CD4-positive, alpha-beta T cell (primary cell): ENCODE results near the gene IRX4. TPM values are rescaled to one million over a fixed set of nuclear protein-coding genes. Genes with fewer than 3 reads are reported as not detected.
"Not testable (repeated sequence)": the region's sequence is repeated elsewhere in the genome, so short reads cannot be mapped to it uniquely, and the experiment has no call there.

Experiments
- ATAC-seq: fragments of 200-7000 bp; cut with Tn5 transposase; one replicate; pipeline ENCODE4 v1.10.0; 2022; ENCODE audit warnings: mild to moderate bottlenecking; ENCODE audit not compliant: poor library complexity
- CTCF ChIA-PET: fragments of 350-600 bp; sonication (Branson Sonifier 250); formaldehyde crosslinking; loops from one replicate; lab custom pipeline; 2021; ENCODE audit warnings: antibody characterized with exemption, inconsistent platforms; lab: Charles Lee
- POLR2A ChIA-PET: fragments of 350-600 bp; sonication (Branson Sonifier 250); formaldehyde crosslinking; loops from one replicate; lab custom pipeline; 2021; ENCODE audit warnings: antibody characterized with exemption, inconsistent platforms; lab: Charles Lee
- DNase-seq, 14 experiments: peaks; one replicate each; pipeline ENCODE4 v3.0.0-alpha.2; 2013 to 2020; ENCODE audit warnings: mixed read lengths in 2 of 14
- H3K27ac ChIP-seq, 2 donors: one replicate each; pipeline versions ENCODE4 v1.5.1 to v1.7.0; 2013; ENCODE audit warnings: low read length in 2 of 2, low read depth in 1 of 2, mild to moderate bottlenecking in 1 of 2
- H3K27me3 ChIP-seq, 2 experiments: 1 replicate in 1 of 2; 2 replicates in 1 of 2; pipeline versions ENCODE4 v1.6.1 to v1.7.0; 2013; ENCODE audit warnings: low read length in 2 of 2, control low read depth in 1 of 2, mild to moderate bottlenecking in 1 of 2, moderate library complexity in 1 of 2; ENCODE audit not compliant: insufficient read depth in 2 of 2, control insufficient read depth in 1 of 2
- H3K36me3 ChIP-seq: one replicate; pipeline ENCODE4 v1.6.1; 2013; ENCODE audit warnings: low read length, control low read depth; ENCODE audit not compliant: insufficient read depth
- H3K4me1 ChIP-seq: one replicate; pipeline ENCODE4 v1.6.1; 2013; ENCODE audit warnings: low read length, control low read depth; ENCODE audit not compliant: insufficient read depth
- H3K4me3 ChIP-seq: one replicate; pipeline ENCODE4 v1.5.1; 2013; ENCODE audit warnings: mild to moderate bottlenecking, low read length, moderate library complexity
- H3K9me3 ChIP-seq, 2 experiments: 1 replicate in 1 of 2; 2 replicates in 1 of 2; pipeline versions ENCODE4 v1.6.1 to v1.7.0; 2013; ENCODE audit warnings: low read length in 2 of 2, mild to moderate bottlenecking in 2 of 2, control low read depth in 1 of 2, moderate library complexity in 1 of 2; ENCODE audit not compliant: control insufficient read depth in 1 of 2, insufficient read depth in 1 of 2
- H3K27ac Mint-ChIP-seq: one replicate; pipeline ENCODE4 v1.8.0; 2020; ENCODE audit warnings: mixed read lengths
- H3K27me3 Mint-ChIP-seq: one replicate; pipeline ENCODE4 v1.8.0; 2021; ENCODE audit warnings: mixed read lengths
- H3K36me3 Mint-ChIP-seq: one replicate; pipeline ENCODE4 v1.8.0; 2021; ENCODE audit warnings: low read depth, mixed read lengths
- H3K4me1 Mint-ChIP-seq: one replicate; pipeline ENCODE4 v1.8.0; 2021; ENCODE audit warnings: low read depth, mixed read lengths
- H3K4me3 Mint-ChIP-seq: one replicate; pipeline ENCODE4 v1.8.0; 2020; ENCODE audit warnings: mild to moderate bottlenecking, mixed read lengths
- H3K9me3 Mint-ChIP-seq: one replicate; pipeline ENCODE4 v1.8.0; 2020; ENCODE audit warnings: mixed read lengths
- CTCF ChIP-seq: fragments of 200-600 bp; IDR thresholded peaks from one replicate; pipeline ENCODE4 v1.8.0; 2022; ENCODE audit warnings: antibody characterized with exemption, mild to moderate bottlenecking
- intact Hi-C, 2 experiments: fragments of 100-400 bp; cut with DNase I in 1 of 2; cut with micrococcal nuclease in 1 of 2; formaldehyde crosslinking; loops; one replicate each; pipeline versions ENCODE4 v1.15.1 to v1.9.0; 2023 to 2025; cut with DNase I, micrococcal nuclease
- total RNA-seq, 174 experiments: library from RNA in 2 of 174; stranded (reverse) in 2 of 174; gene quantifications; one replicate each; pipeline ENCODE4 v1.2.3 and lab custom pipeline; 2021 to 2026

Gene IRX4
- total RNA-seq, 2 experiments from 2014 or later: not detected

GRCh38 chr5:1845696-1846095 is 37.0 kb downstream of the IRX4 start:
- Histone ChIP-seq H3K27ac (no peak overlapping the region), H3K4me1 (no peaks in the 10 kb centered on the region), H3K36me3 (no peaks in the 10 kb centered on the region), H3K27me3 (peaks cover 6 to 28% of the 10 kb centered on the region in 2 experiments), H3K4me3 (no peak overlapping the region), H3K9me3 (peaks cover 0 to 24% of the 10 kb centered on the region in 2 experiments)
- H3K9me3 Mint-ChIP-seq: no peaks in the 10 kb centered on the region
- CTCF ChIA-PET: no interaction called here
- intact Hi-C loops: no loop called here
- ATAC-seq (no peak), DNase-seq (no peak)
- H3K27ac Mint-ChIP-seq: no peak overlapping the region
- POLR2A ChIA-PET: no interaction called here
- no peaks in the 10 kb centered on the region for H3K4me1 Mint-ChIP-seq
- peaks cover 44% of the 10 kb centered on the region for H3K27me3 Mint-ChIP-seq
- no peaks in the 10 kb centered on the region for H3K36me3 Mint-ChIP-seq
- TF ChIP-seq CTCF: no peak
- H3K4me3 Mint-ChIP-seq: no peak overlapping the region

- Mint-ChIP-seq H3K36me3 (no peaks in the 10 kb centered on the region), H3K4me3 (no peak overlapping the region), H3K27me3 (peaks cover 41% of the 10 kb centered on the region), H3K9me3 (no peaks in the 10 kb centered on the region), H3K27ac (no peak overlapping the region), H3K4me1 (no peaks in the 10 kb centered on the region)
- intact Hi-C loops: no loop called here
- ATAC-seq (no peak), DNase-seq (no peak)
- no peak for TF ChIP-seq CTCF
- ChIA-PET POLR2A (no interaction called here), CTCF (no interaction called here)
- Histone ChIP-seq H3K36me3 (no peaks in the 10 kb centered on the region), H3K4me3 (no peak overlapping the region), H3K4me1 (no peaks in the 10 kb centered on the region), H3K27me3 (peaks cover under 1 to 23% of the 10 kb centered on the region in 2 experiments), H3K27ac (no peak overlapping the region), H3K9me3 (peaks cover 0 to 24% of the 10 kb centered on the region in 2 experiments)
Measured at GRCh38 chr5:1844708-1845436, 37.9 kb downstream of the IRX4 start.

- H3K27ac ChIP-seq: not testable (repeated sequence)
Measured at GRCh38 chr5:1843761-1844160, 39.0 kb downstream of the IRX4 start.

More at GRCh38 chr5:1843761-1844160, 39.0 kb downstream of the IRX4 start:
- ATAC-seq, H3K4me1 Mint-ChIP-seq, intact Hi-C loops, H3K4me1 ChIP-seq, H3K27ac Mint-ChIP-seq, H3K36me3 ChIP-seq, H3K9me3 Mint-ChIP-seq, H3K4me3 ChIP-seq, CTCF ChIA-PET, H3K36me3 Mint-ChIP-seq, POLR2A ChIA-PET, DNase-seq, H3K4me3 Mint-ChIP-seq: not testable (repeated sequence)
- H3K9me3 ChIP-seq: peaks cover 0 to 21% of the 10 kb centered on the region in 2 experiments
- H3K27me3 ChIP-seq: peaks cover 0 to 17% of the 10 kb centered on the region in 2 experiments
- H3K27me3 Mint-ChIP-seq: peaks cover 42% of the 10 kb centered on the region
